RPMI8226 (cell line): ENCODE measurements around the gene WDR62.
"Not testable (repeated sequence)": the region's sequence is repeated elsewhere in the genome, so short reads cannot be mapped to it uniquely, and the experiment has no call there.

Experiments
- DNase-seq: peaks from one replicate; pipeline ENCODE4 v3.0.0-alpha.2; 2015

Gene WDR62

GRCh38 chr19:36113425-36113824 lies 58.7 kb downstream of the WDR62 start:
- DNase-seq, result no peak

DNA sequence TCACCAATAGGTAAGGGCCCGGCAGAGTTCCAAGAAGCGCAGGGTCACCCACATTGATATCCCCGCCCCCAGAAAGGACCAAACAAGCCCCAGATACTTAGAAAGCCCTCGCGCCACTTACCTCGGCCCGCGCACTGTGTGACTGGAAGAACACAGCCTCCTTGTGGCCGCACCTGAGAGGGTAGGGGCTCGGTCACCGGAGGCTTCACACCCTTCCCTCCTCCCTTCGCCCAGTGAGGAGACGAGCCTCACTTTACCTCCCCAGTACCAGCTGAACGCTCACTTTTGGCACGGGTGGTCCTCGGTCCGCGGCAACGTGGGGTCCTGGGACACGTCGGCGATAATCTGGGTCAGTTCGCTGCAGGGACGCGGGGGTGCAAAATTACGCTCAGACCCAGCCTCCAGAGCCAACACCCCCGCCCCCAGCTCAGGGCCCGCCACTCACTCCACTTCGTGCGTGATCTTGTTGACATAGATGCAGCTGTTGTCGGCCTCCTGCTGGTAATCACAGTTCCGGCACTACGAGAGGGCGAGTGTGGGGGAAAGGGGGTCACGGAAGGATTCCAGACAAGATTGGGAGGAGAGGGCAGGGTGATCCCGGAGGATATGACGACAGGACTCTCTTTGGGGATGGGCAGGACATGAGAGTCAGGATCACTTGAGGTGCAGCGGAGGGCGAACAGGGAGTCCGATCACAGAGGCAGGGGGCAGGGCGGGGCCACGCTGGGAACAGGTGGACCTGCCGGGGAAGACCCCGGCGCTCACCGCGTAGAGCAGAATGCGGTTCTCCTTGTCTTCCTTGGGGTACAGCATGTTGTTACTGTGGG lies 59.4 kb downstream of the WDR62 start:
- peak; percentile 42 for DNase-seq

DNA sequence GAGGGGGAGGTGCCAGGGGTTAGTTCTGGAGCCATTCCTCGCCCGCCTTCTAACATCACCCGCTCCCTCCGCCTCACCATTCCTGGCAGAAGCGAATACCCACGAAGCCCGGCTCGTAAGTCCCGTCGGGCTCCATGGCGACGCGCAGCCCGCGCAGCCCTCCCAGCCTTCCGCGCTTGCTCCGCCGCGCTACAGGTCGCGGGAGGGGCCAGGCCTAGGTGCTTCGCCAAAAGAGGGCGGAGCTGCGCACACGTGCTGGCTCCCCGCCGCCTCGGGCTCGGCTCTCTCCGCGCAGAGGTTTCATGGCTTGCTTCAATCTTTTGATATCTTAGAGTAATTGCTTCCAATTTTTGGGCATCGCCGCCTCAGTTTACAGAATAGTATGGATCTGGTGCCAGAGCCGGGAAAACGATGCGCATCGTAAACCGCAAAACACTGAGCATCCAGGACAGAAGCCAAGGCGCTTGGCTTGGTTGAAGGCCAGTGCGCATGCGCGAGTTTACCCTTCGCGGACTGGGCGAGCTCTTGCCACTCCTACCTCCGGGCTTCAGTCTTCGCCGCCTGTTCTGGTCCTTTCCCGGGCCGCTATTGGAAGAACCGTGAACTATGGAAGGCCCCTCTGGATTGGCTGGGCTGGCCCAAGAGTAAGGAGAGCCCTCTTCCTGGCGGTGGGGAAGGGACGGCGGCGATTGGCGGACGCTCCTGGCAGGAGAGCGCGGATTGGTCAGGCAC lies 60.2 kb downstream of the WDR62 start, which contains the start of gene POLR2I:
Gene POLR2I (minus strand): TSS at position 155 of the 732 bp plus-strand sequence. CDS start 19 bp downstream, at position 136.
- peak; percentile 96 for DNase-seq

DNA sequence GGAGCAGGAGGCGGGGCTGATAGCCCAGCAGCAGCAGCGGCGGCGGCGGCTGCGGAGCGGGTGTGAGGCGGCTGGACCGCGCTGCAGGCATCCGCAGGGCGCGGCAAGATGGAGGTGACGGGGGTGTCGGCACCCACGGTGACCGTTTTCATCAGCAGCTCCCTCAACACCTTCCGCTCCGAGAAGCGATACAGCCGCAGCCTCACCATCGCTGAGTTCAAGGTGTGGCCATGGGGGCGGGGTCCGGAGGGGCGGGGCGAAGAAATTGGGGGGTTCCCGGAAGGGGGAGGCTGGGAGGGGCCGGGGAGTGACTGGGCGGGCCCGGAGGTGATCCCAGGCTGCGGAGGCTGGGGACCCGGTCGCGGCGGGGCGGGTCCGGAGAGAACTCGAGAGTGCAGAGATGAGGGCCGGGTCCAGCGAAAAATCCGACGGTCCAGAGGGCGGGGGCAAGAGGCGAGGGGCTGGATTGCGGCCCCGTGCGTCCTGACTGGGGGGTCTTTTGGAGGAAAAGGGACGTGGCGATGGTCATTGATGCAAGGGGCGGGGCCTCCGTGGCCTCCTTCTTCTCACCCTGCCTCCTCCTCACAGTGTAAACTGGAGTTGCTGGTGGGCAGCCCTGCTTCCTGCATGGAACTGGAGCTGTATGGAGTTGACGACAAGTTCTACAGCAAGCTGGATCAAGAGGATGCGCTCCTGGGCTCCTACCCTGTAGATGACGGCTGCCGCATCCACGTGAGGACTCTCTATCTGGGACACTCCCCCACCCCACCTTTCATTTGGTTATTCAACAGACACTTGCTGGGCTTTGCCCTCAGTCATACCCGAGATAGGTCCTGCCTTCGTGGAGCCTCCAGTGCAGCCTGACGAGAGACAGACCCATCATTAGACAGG lies 61.0 kb downstream of the WDR62 start, which contains the start of gene TBCB:
Gene TBCB (plus strand): TSS at position 16 of the 891 bp plus-strand sequence. CDS start 93 bp downstream, at position 109.
- DNase-seq, result no peak

DNA sequence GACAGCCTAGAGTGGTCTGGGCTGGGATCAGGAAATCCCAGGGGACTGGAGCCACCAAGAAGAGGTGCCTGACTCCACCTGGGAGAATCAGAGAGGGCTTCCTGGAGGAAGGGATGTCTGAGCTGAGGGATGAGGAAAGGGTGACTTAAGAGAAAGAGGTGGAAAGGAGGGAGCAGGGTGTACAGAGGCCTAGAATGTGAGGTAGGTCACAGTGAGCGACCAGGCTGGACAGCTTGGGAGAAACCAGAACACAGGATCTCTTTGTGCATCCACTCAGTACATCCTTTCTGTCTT lies 61.6 kb downstream of the WDR62 start:
- DNase-seq, result no peak

- DNase-seq, result no peak
These were observed 65.6 kb downstream of the WDR62 start for GRCh38 chr19:36120092-36120983.

GRCh38 chr19:36120984-36121358 lies 66.3 kb downstream of the WDR62 start:
- no peak for DNase-seq

DNA sequence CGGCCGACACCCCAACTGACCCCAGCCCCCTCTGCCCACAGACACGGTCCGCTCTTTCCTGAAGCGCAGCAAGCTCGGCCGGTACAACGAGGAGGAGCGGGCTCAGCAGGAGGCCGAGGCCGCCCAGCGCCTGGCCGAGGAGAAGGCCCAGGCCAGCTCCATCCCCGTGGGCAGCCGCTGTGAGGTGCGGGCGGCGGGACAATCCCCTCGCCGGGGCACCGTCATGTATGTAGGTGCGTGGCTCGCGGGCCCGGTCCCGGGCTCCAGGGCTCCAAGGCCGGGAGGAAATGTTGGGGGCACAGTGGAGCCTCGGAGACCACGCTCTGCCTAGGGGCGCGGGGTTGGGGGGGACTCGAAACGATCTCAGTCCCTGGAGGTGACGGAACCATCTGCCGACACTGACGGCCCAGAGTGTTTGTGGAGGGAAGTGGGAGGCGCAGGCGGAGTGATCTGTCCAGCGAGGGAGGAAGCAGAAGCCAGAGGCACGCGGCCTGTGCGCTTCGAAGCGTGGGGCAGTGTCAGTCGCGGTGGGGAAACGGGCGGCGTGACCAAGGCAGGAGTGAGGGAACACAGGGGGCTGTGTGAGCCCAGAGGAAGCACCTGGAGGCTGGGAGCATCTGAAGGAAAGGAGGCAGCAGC lies 66.9 kb downstream of the WDR62 start:
- DNase-seq, result no peak

DNA sequence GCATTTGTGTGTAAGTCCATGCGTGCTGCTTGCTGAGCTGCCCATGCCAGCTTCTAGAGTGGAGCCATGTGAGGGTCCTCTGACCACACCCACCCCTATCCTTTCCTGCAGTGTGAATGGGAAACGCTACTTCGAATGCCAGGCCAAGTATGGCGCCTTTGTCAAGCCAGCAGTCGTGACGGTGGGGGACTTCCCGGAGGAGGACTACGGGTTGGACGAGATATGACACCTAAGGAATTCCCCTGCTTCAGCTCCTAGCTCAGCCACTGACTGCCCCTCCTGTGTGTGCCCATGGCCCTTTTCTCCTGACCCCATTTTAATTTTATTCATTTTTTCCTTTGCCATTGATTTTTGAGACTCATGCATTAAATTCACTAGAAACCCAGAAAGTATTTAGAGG lies 70.9 kb downstream of the WDR62 start:
- no peak for DNase-seq

DNA sequence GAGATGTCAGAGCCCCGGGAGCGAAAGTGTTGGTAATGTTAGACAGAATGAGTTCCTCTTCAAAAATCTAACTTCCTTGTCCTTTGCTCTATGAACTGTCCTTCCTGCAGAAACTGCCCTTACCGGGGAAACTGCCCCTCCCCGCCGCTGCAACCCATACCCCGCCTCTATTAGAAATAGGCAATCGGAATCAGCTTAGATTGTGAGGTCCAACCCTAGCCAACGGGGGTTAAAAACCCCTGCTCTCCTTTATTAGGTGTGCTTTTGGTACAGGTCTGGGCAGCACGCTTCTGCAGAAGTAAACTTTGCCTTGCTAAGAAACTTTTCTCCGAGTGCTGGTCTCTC lies 73.7 kb downstream of the WDR62 start:
- no peak for DNase-seq

- DNase-seq, result not testable (repeated sequence)
These were observed 76.5 kb downstream of the WDR62 start for GRCh38 chr19:36131221-36131620.

- DNase-seq, result not testable (repeated sequence)
These were observed 80.2 kb downstream of the WDR62 start for GRCh38 chr19:36134867-36135266.

DNA sequence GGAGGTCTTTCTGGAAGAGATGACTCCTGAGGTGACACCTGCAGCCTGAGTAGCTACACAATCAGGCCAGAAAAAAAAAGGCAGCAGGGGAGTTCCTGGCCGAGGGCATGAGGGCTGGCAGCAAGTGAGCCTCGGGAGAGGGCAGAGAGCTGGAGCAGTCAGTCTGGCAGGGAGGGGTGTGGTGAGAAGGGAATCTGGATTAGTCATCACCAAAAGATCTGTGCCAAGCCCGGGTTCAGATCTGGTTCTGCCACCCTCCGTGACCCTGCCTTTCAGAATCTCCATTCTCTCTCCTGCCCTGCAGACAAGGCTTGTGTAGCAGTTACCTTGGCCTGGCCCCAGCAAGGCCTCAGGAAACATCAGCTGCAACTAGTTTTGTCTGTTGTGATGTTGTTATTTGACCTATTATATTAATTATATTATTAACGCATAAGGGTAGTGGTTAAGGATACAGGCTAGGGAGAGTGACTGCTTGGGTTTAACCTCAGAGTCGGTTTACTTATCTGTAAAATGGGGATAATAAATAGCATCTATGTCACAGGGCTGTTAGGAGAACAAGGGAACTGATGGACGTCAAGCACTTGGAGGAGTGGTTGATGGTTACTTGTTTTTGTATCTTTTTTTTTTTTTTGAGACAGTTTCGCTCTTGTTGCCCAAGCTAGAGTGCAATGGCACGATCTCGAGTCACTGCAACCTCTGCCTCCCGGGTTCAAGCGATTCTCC lies 82.4 kb downstream of the WDR62 start:
- DNase-seq, result peak; percentile 68

DNA sequence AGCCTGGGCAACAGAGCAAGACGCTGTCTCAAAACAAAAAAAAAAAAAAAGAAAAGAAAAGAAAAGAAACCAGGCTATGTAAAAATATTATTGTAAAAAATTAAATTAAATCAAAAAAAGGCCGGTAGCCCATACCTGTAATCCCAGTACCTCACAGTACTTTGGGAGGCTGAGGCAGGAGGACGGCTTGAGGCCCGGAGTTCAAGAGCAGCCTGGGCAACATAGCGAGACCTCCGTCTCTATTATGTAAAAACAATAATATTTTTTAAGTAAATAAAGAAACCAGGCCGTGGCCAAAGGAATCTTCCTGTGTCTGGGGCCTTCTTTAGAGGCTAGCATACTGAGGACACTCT lies 84.4 kb downstream of the WDR62 start:
- DNase-seq, result no peak

GRCh38 chr19:36139473-36140303 lies 85.0 kb downstream of the WDR62 start, which contains the start of gene CAPNS1:
TSS of gene CAPNS1 (plus strand) at chr19:36140066. CDS start at chr19:36141012, 946 bp downstream.
- DNase-seq, result peak; percentile 92

GRCh38 chr19:36140304-36141038 lies 85.8 kb downstream of the WDR62 start:
- DNase-seq, result peak; percentile 40

DNA sequence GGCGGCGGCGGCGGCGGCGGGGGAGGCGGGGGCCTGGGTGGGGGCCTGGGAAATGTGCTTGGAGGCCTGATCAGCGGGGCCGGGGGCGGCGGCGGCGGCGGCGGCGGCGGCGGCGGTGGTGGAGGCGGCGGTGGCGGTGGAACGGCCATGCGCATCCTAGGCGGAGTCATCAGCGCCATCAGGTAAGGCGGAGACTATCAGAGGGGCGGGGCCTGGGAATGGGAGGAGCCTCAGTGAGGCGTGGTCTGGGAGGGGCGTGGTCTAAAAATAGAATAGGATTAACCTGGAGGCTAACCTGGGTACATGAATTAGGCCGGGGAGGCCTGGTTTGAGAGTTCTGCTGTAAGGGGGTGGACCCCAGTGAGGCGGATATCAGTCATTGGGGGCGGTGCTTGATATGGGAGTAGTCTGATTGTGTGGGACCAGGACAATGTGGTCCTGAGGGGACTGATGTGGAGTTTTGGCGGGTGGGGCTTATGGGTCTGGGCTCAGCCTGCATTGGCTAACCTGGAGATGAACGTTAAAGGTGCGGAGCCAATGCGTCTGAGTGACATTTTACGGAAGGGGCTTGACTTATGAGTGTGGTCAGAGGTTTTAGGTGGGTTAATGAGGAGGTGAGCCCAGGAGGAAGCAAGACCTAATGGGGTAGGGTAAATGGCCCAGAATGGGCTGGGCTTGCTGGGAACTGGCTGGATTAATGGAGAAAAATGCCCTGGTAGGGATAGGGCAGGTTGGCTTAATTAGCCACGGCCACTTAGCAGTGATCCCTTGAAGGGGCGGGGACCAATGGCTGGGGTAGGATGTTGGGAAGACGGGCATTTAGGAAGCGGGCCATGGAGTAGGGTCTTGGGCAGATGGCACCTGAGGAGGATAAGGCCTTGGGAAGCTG lies 86.6 kb downstream of the WDR62 start:
- DNase-seq, result peak; percentile 76

GRCh38 chr19:36142046-36142445 lies 87.3 kb downstream of the WDR62 start:
- no peak for DNase-seq
